H9 (cell line): ENCODE results near the gene TRNP1. TPM values are rescaled to one million over a fixed set of nuclear protein-coding genes. Genes with fewer than 3 reads are reported as not detected.

ENCODE experiments used
- DNase-seq: peaks from one replicate; pipeline ENCODE4 v3.0.0-alpha.2; 2017
- H2AFZ ChIP-seq: one replicate; pipeline ENCODE4 v1.6.1; 2013; ENCODE audit warnings: mild to moderate bottlenecking, low read length, control low read depth, moderate library complexity
- H2AK5ac ChIP-seq: 2 replicates; pipeline ENCODE4 v1.6.1; 2013; ENCODE audit warnings: low read length, control low read depth, mixed read lengths; ENCODE audit not compliant: insufficient read length
- H2BK120ac ChIP-seq: one replicate; pipeline ENCODE4 v1.6.1; 2013; ENCODE audit warnings: low read depth, mild to moderate bottlenecking, low read length, control low read depth, inconsistent platforms; ENCODE audit not compliant: poor library complexity, severe bottlenecking
- H2BK12ac ChIP-seq: 2 replicates; pipeline ENCODE4 v1.6.1; 2013; ENCODE audit warnings: low read length, control low read depth, mixed read lengths, low read depth; ENCODE audit not compliant: insufficient read length
- H2BK15ac ChIP-seq: 2 replicates; pipeline ENCODE4 v1.6.1; 2013; ENCODE audit warnings: low read depth, low read length, control low read depth
- H2BK20ac ChIP-seq: one replicate; pipeline ENCODE4 v1.6.1; 2013; ENCODE audit warnings: low read depth, mild to moderate bottlenecking, low read length, control low read depth, inconsistent platforms; ENCODE audit not compliant: poor library complexity, severe bottlenecking
- H2BK5ac ChIP-seq: 2 replicates; pipeline ENCODE4 v1.6.1; 2013; ENCODE audit warnings: low read length, control low read depth, mixed read lengths; ENCODE audit not compliant: insufficient read length
- H3K14ac ChIP-seq: 2 replicates; pipeline ENCODE4 v1.6.1; 2013; ENCODE audit warnings: low read length, control low read depth; ENCODE audit not compliant: insufficient read depth
- H3K18ac ChIP-seq: 2 replicates; pipeline ENCODE4 v1.6.1; 2013; ENCODE audit warnings: low read depth, mild to moderate bottlenecking, mixed read lengths, low read length, control low read depth; ENCODE audit not compliant: insufficient read length
- H3K23ac ChIP-seq: 2 replicates; pipeline ENCODE4 v1.6.1; 2013; ENCODE audit warnings: low read length, control low read depth, mixed read lengths, low read depth; ENCODE audit not compliant: insufficient read length
- H3K23me2 ChIP-seq: 2 replicates; pipeline ENCODE4 v1.6.1; 2013; ENCODE audit warnings: low read depth, mild to moderate bottlenecking, mixed read lengths, low read length, control low read depth; ENCODE audit not compliant: insufficient read length, poor library complexity, severe bottlenecking
- H3K27ac ChIP-seq: 2 replicates; pipeline ENCODE4 v1.5.1; 2013; ENCODE audit warnings: low read length, control low read depth, mixed read lengths, low read depth; ENCODE audit not compliant: insufficient read length
- H3K27me3 ChIP-seq: 2 replicates; pipeline ENCODE4 v1.6.1; 2013; ENCODE audit warnings: low read length, control low read depth, inconsistent platforms; ENCODE audit not compliant: insufficient read depth
- H3K4ac ChIP-seq: 2 replicates; pipeline ENCODE4 v1.6.1; 2013; ENCODE audit warnings: low read depth, mild to moderate bottlenecking, control low read depth, inconsistent platforms, low read length, moderate library complexity
- H3K4me1 ChIP-seq: 2 replicates; pipeline ENCODE4 v1.6.1; 2013; ENCODE audit warnings: low read length, control low read depth, inconsistent platforms; ENCODE audit not compliant: insufficient read depth
- H3K4me2 ChIP-seq: 2 replicates; pipeline ENCODE4 v1.6.1; 2013; ENCODE audit warnings: low read length, control low read depth, mixed read lengths; ENCODE audit not compliant: insufficient read length, insufficient read depth
- H3K56ac ChIP-seq: 2 replicates; pipeline ENCODE4 v1.6.1; 2013; ENCODE audit warnings: low read depth, mild to moderate bottlenecking, mixed read lengths, low read length, control low read depth; ENCODE audit not compliant: insufficient read length
- H3K79me1 ChIP-seq: 2 replicates; pipeline ENCODE4 v1.6.1; 2013; ENCODE audit warnings: low read depth, mild to moderate bottlenecking, moderate library complexity, low read length, control low read depth, inconsistent platforms; ENCODE audit not compliant: insufficient read depth, poor library complexity, severe bottlenecking
- H3K79me2 ChIP-seq: 2 replicates; pipeline ENCODE4 v1.6.1; 2013; ENCODE audit warnings: low read length, control low read depth, inconsistent platforms; ENCODE audit not compliant: insufficient read depth
- H3K9ac ChIP-seq: 2 replicates; pipeline ENCODE4 v1.6.1; 2013; ENCODE audit warnings: low read length, control low read depth, mixed read lengths; ENCODE audit not compliant: insufficient read length; ENCODE audit errors: extremely low read depth
- H3K9me3 ChIP-seq: one replicate; pipeline ENCODE4 v1.6.1; 2013; ENCODE audit warnings: low read depth, low read length, inconsistent platforms; ENCODE audit not compliant: control insufficient read depth
- H3T11ph ChIP-seq: one replicate; pipeline ENCODE4 v1.6.1; 2013; ENCODE audit warnings: mild to moderate bottlenecking, low read length, control low read depth, inconsistent platforms
- H4K20me1 ChIP-seq: one replicate; pipeline ENCODE4 v1.6.1; 2013; ENCODE audit not compliant: control insufficient read depth, insufficient read length, insufficient read depth
- H4K5ac ChIP-seq: 2 replicates; pipeline ENCODE4 v1.6.1; 2013; ENCODE audit warnings: low read depth, mild to moderate bottlenecking, mixed read lengths, low read length, control low read depth; ENCODE audit not compliant: insufficient read length
- H4K8ac ChIP-seq: replicated peaks from 2 replicates; pipeline ENCODE4 v1.6.1; 2013; ENCODE audit warnings: low read length, control low read depth, mixed read lengths, low read depth; ENCODE audit not compliant: insufficient read length
- H4K91ac ChIP-seq: 2 replicates; pipeline ENCODE4 v1.6.1; 2013; ENCODE audit warnings: low read depth, mild to moderate bottlenecking, moderate library complexity, mixed read lengths, low read length, control low read depth; ENCODE audit not compliant: insufficient read length
- H3K27ac Mint-ChIP-seq, 3 experiments: 2 replicates in 2 of 3; 3 replicates in 1 of 3; pipeline ENCODE4 v1.8.0; 2020 to 2021; ENCODE audit warnings: mixed read lengths in 3 of 3, mild to moderate bottlenecking in 1 of 3, moderate library complexity in 1 of 3
- H3K27me3 Mint-ChIP-seq: 2 replicates; pipeline ENCODE4 v1.8.0; 2021; ENCODE audit warnings: low read depth, mild to moderate bottlenecking, moderate library complexity, mixed read lengths
- H3K36me3 Mint-ChIP-seq, 3 experiments: 2 replicates in 2 of 3; 3 replicates in 1 of 3; pipeline ENCODE4 v1.8.0; 2020 to 2021; ENCODE audit warnings: low read depth in 3 of 3, mixed read lengths in 3 of 3; ENCODE audit not compliant: insufficient read depth in 1 of 3
- H3K4me1 Mint-ChIP-seq, 2 experiments: 2 replicates each; pipeline ENCODE4 v1.8.0; 2020; ENCODE audit warnings: mixed read lengths in 2 of 2
- H3K4me3 Mint-ChIP-seq, 2 experiments: 2 replicates in 1 of 2; 3 replicates in 1 of 2; pipeline ENCODE4 v1.8.0; 2020 to 2021; ENCODE audit warnings: mild to moderate bottlenecking in 2 of 2, mixed read lengths in 2 of 2, moderate library complexity in 1 of 2
- H3K9me3 Mint-ChIP-seq, 2 experiments: 2 replicates in 1 of 2; 3 replicates in 1 of 2; pipeline ENCODE4 v1.8.0; 2020; ENCODE audit warnings: mild to moderate bottlenecking in 2 of 2, mixed read lengths in 2 of 2, moderate library complexity in 1 of 2
- CTCF ChIP-seq: fragments of 200-600 bp; sonication (generic); conservative IDR thresholded peaks from 3 replicates; pipeline ENCODE4 v1.8.0; 2021; ENCODE audit warnings: antibody characterized with exemption, mild to moderate bottlenecking
- WGBS: extraction: QIAGEN DNeasy Blood & Tissue Kit; methylation state at CpG from one replicate; pipeline ENCODE4 v1.1.7; 2013; ENCODE audit warnings: missing lambda C conversion rate, low lambda C conversion rate, mixed read lengths; ENCODE audit not compliant: insufficient read length; ENCODE audit errors: extremely low coverage; 5-methylcytosine and 5-hydroxymethylcytosine counted together
- total RNA-seq: library from RNA; stranded (reverse); gene quantifications from 2 replicates; pipeline ENCODE4 v1.2.1, GENCODE V29; 2021

Gene TRNP1
- total RNA-seq, 1 experiment from 2014 or later, result 39.0 TPM

- H3K27ac Mint-ChIP-seq, result peak overlapping the region; percentile 87 to 95 (median 93); a peak in 6 of 7 replicates
- no peak overlapping the region for H3K27ac ChIP-seq
- no peak for TF ChIP-seq CTCF
- no peaks in the 10 kb centered on the region for H3K27me3 ChIP-seq
- no peak overlapping the region for H2BK12ac ChIP-seq
- H3K79me1 ChIP-seq, result peaks cover 4% of the 10 kb centered on the region
- no peak overlapping the region for H2AK5ac ChIP-seq
- H3T11ph ChIP-seq, result no peak overlapping the region
- no peak overlapping the region for H3K56ac ChIP-seq
- peak overlapping the region; percentile 43 for H3K18ac ChIP-seq
- H3K4me1 ChIP-seq, result peaks cover 8% of the 10 kb centered on the region; the same call in 1 of the 2 replicates
- H3K9me3 Mint-ChIP-seq, result no peaks in the 10 kb centered on the region; a peak in 2 of 5 replicates
- H3K23ac ChIP-seq, result no peak overlapping the region
- H2BK15ac ChIP-seq, result no peak overlapping the region
- no peak for DNase-seq
- H4K5ac ChIP-seq, result no peak overlapping the region
- peaks cover 28% of the 10 kb centered on the region for H3K23me2 ChIP-seq
- peak overlapping the region; percentile 90 for H3K9ac ChIP-seq
- H2AFZ ChIP-seq, result no peak overlapping the region
- no peak overlapping the region for H4K8ac ChIP-seq
- H2BK20ac ChIP-seq, result no peak overlapping the region
- H3K4me2 ChIP-seq, result peak overlapping the region; percentile 96
- H3K27me3 Mint-ChIP-seq, result no peaks in the 10 kb centered on the region; the same call in 1 of the 2 replicates
- no peak overlapping the region for H4K91ac ChIP-seq
- H3K4ac ChIP-seq, result no peak overlapping the region
- no peaks in the 10 kb centered on the region for H3K9me3 ChIP-seq
- no peak overlapping the region for H2BK120ac ChIP-seq
- WGBS, result no CpG with 5 or more reads among the region's 24 CpGs
- peaks cover 32% of the 10 kb centered on the region for H3K79me2 ChIP-seq
- peaks cover 8 to 29% (median 11%) of the 10 kb centered on the region in 3 experiments; a peak in 6 of 7 replicates for H3K36me3 Mint-ChIP-seq
- no peak overlapping the region for H2BK5ac ChIP-seq
- peak overlapping the region; percentile 89 to 92 for H3K4me3 Mint-ChIP-seq
- no peaks in the 10 kb centered on the region for H4K20me1 ChIP-seq
- peak overlapping the region; percentile 65 for H3K14ac ChIP-seq
- peaks cover 42 to 44% of the 10 kb centered on the region in 2 experiments for H3K4me1 Mint-ChIP-seq
Measured at GRCh38 chr1:27011976-27012563, 18.6 kb downstream of the TRNP1 start.
